Measurements from ENCODE around the gene EN2. TPM values are rescaled to one million over a fixed set of nuclear protein-coding genes. Genes with fewer than 3 reads are reported as not detected.

The EN2 gene
- total RNA-seq, 1 experiment from 2014 or later = not detected

GRCh38 chr7:155431231-155431630, 26.7 kb upstream of the EN2 start:
- peaks cover 62% of the 10 kb centered on the region for H3K27me3 ChIP-seq (replicated peaks; ENCODE audit: insufficient read depth, low read depth, low read length, poor library complexity)
- DNase-seq (ENCODE audit: low spot score) = no peak
- no peaks in the 10 kb centered on the region for H3K4me1 ChIP-seq (ENCODE audit: insufficient read depth, low read length, poor library complexity, severe bottlenecking)
- ChIA-PET POLR2A (ENCODE audit: low non-redundant PET) (no interaction called here), CTCF (no interaction called here)
- no TSS peak for BruUV-seq (replicated peaks)
- TF ChIP-seq CTCF (conservative IDR thresholded peaks at IDR 0.05; ENCODE audit: low read depth, low read length) = no peak
- H3K9me3 ChIP-seq (ENCODE audit: low read depth, low read length, poor library complexity, severe bottlenecking) = no peaks in the 10 kb centered on the region
- intact Hi-C loops (cut with micrococcal nuclease; ENCODE audit: unreplicated experiment) = no loop called here
- no peak overlapping the region for H3K27ac ChIP-seq (ENCODE audit: low read depth, low read length, poor library complexity, severe bottlenecking)
- H3K36me3 ChIP-seq (ENCODE audit: insufficient read depth, low read length, poor library complexity, severe bottlenecking) = no peaks in the 10 kb centered on the region
- H3K4me3 ChIP-seq (ENCODE audit: low read depth, low read length, poor library complexity, severe bottlenecking) = no peak overlapping the region

GRCh38 chr7:155431711-155432110, 26.2 kb upstream of the EN2 start:
- H3K9me3 ChIP-seq (ENCODE audit: low read depth, low read length, poor library complexity, severe bottlenecking) = no peaks in the 10 kb centered on the region
- intact Hi-C loops (cut with micrococcal nuclease; ENCODE audit: unreplicated experiment) = no loop called here
- no peaks in the 10 kb centered on the region for H3K36me3 ChIP-seq (ENCODE audit: insufficient read depth, low read length, poor library complexity, severe bottlenecking)
- DNase-seq (ENCODE audit: low spot score) = no peak
- H3K27ac ChIP-seq (ENCODE audit: low read depth, low read length, poor library complexity, severe bottlenecking) = no peak overlapping the region
- no TSS peak for BruUV-seq (replicated peaks)
- ChIA-PET CTCF (no interaction called here), POLR2A (ENCODE audit: low non-redundant PET) (no interaction called here)
- no peak for TF ChIP-seq EZH2 (IDR thresholded peaks at IDR 0.05; ENCODE audit: borderline replicate concordance, low read depth, low read length, poor library complexity, severe bottlenecking)
- no peak for TF ChIP-seq CTCF (conservative IDR thresholded peaks at IDR 0.05; ENCODE audit: low read depth, low read length)
- peaks cover 61% of the 10 kb centered on the region for H3K27me3 ChIP-seq (replicated peaks; ENCODE audit: insufficient read depth, low read depth, low read length, poor library complexity)
- no peak overlapping the region for H3K4me3 ChIP-seq (ENCODE audit: low read depth, low read length, poor library complexity, severe bottlenecking)
- H3K4me1 ChIP-seq (ENCODE audit: insufficient read depth, low read length, poor library complexity, severe bottlenecking) = no peaks in the 10 kb centered on the region

- TF ChIP-seq EZH2 (IDR thresholded peaks at IDR 0.05; ENCODE audit: borderline replicate concordance, low read depth, low read length, poor library complexity, severe bottlenecking) (no peak), CTCF (conservative IDR thresholded peaks at IDR 0.05; ENCODE audit: low read depth, low read length) (no peak)
- Histone ChIP-seq H3K4me3 (ENCODE audit: low read depth, low read length, poor library complexity, severe bottlenecking) (no peak overlapping the region), H3K4me1 (ENCODE audit: insufficient read depth, low read length, poor library complexity, severe bottlenecking) (no peaks in the 10 kb centered on the region), H3K27me3 (replicated peaks; ENCODE audit: insufficient read depth, low read depth, low read length, poor library complexity) (peaks cover 61% of the 10 kb centered on the region), H3K36me3 (ENCODE audit: insufficient read depth, low read length, poor library complexity, severe bottlenecking) (no peaks in the 10 kb centered on the region), H3K9me3 (ENCODE audit: low read depth, low read length, poor library complexity, severe bottlenecking) (no peaks in the 10 kb centered on the region), H3K27ac (ENCODE audit: low read depth, low read length, poor library complexity, severe bottlenecking) (no peak overlapping the region)
- intact Hi-C loops (cut with micrococcal nuclease; ENCODE audit: unreplicated experiment) = no loop called here
- CTCF ChIA-PET = no interaction called here
- DNase-seq (ENCODE audit: low spot score) = no peak
- no TSS peak for BruUV-seq (replicated peaks)
- POLR2A ChIA-PET (ENCODE audit: low non-redundant PET) = interaction anchor here (0.5 kb wide), 1 partner anchor 1445 kb away, joined by 3 read pairs; no protein-coding TSS in a partner anchor
Observed at GRCh38 chr7:155435110-155435509, 22.8 kb upstream of the EN2 start.
